ENCODE measurements around the gene PHF2. TPM values are rescaled to one million over a fixed set of nuclear protein-coding genes. Genes with fewer than 3 reads are reported as not detected.

PHF2 gene
- 18.9 TPM for total RNA-seq

DNA sequence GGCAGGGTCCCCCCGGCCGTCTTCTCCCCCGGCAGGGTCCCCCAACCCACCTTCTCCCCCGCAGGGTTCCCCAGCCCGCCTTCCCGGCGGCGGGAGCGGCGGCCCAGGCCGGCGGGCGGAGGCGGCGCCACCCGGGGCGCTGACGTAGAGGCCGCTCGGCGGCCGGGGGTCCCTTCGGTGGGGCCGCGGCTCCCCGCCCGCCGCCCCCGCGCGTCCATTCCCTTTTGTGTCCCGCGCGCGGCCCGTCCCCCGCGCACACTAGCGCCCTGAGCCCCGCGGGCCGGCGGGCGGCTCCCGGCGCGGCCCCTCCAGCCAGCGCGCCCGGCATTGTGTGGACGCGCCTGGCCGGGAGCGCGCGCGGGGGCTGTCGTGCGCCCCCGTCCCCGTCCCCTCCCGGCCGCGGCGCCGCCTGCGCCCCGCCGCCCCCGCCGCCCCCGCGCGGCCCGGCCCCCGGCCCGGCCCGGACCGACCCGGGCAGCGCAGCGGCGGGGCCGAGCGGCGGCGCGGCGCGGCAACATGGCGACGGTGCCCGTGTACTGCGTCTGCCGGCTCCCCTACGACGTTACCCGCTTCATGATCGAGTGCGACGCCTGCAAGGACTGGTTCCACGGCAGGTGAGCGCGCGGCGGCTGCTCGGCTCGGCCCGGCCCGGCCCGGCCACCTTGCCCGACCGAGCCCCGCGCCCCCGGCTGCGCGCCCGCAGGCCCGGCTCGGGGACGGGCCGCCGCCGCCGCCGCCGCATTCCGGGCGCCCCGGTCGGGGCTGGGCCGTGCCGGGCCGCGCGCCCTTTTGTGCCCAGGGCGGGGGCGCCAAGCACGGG lies at the start of gene PHF2:
TSS of gene PHF2 (plus strand) at position 327 of the 820 bp plus-strand sequence. CDS start at position 517, 190 bp downstream.
- H3K9me3 ChIP-seq (ENCODE audit: low read depth, low read length): no peaks in the 10 kb centered on the region
- H3K4me1 ChIP-seq (ENCODE audit: insufficient read depth, low read length): peaks cover 31% of the 10 kb centered on the region
- peak within 1 kb of the TSS; percentile 57 for H3K4me3 ChIP-seq (ENCODE audit: low read length)
- no peaks in the 10 kb centered on the region for H3K27me3 ChIP-seq (ENCODE audit: insufficient read depth, low read length)

DNA sequence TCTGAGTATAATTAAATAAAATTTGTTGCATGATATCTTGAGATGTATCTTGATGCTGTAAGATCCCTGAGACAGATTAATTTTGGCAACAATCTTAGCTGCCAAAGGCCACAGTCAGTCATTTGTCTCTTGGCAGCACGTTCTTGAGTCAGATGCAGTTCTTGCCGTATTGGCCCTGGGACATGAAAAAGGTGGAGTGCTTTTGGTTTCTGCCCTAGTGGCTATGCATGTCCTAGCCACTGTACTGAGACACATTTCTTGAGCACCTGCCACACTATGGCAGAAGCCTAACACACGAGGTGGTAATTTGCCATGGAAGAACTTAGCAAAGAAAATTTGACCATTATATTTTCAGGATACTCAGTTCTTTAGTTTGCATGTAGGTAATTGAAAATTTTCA lies 45.0 kb upstream of the PHF2 start:
- Histone ChIP-seq H3K4me3 (ENCODE audit: low read length) (no peak overlapping the region), H3K4me1 (ENCODE audit: insufficient read depth, low read length) (no peaks in the 10 kb centered on the region), H3K27me3 (ENCODE audit: insufficient read depth, low read length) (no peaks in the 10 kb centered on the region), H3K9me3 (ENCODE audit: low read depth, low read length) (no peaks in the 10 kb centered on the region)

GRCh38 chr9:93532141-93532540 lies 44.2 kb upstream of the PHF2 start:
- no peaks in the 10 kb centered on the region for H3K27me3 ChIP-seq (ENCODE audit: insufficient read depth, low read length)
- H3K9me3 ChIP-seq (ENCODE audit: low read depth, low read length): no peaks in the 10 kb centered on the region
- H3K4me3 ChIP-seq (ENCODE audit: low read length): no peak overlapping the region
- H3K4me1 ChIP-seq (ENCODE audit: insufficient read depth, low read length): no peaks in the 10 kb centered on the region

DNA sequence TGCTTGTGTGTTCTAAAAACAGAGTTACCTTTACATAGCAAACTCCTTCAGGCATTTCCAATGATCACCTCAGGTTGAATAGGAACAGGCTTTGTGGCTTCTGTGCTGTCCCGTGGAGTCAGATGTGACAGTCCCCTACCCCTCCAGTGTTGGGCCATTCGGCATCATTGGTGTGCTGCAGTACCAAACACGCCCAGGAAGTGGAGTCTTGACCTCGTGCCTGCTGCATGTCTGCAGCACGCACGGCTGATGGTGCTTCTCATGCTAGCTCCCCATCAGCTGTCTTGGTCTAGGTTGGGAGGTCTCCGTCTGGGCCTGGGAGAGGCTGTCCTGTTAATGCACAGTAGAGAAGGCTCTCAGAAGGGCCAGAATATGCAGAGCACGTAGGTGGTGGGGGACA lies 42.5 kb upstream of the PHF2 start:
- Histone ChIP-seq H3K9me3 (ENCODE audit: low read depth, low read length) (no peaks in the 10 kb centered on the region), H3K27me3 (ENCODE audit: insufficient read depth, low read length) (no peaks in the 10 kb centered on the region), H3K4me1 (ENCODE audit: insufficient read depth, low read length) (no peaks in the 10 kb centered on the region), H3K4me3 (ENCODE audit: low read length) (no peak overlapping the region)

DNA sequence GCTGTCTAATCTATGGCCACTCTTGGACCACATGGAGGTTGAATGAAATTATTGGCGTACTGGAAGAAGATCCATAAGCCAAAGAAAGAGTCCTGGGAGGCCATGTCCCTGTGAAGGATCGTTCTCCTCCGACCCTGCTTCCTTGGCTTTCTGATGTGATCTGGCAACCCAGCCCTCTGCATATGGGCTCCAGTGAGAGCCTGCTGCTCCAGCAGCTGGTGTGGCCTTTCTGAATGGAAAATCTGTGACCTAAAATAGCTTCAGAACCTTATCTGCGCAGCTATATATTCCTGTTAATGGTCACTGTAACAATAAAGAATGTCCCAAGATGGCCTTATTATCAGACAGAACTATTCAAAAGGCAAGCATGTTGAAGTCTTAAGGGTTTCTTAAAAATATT lies 40.2 kb upstream of the PHF2 start:
- Histone ChIP-seq H3K27me3 (ENCODE audit: insufficient read depth, low read length) (no peaks in the 10 kb centered on the region), H3K4me1 (ENCODE audit: insufficient read depth, low read length) (no peaks in the 10 kb centered on the region), H3K9me3 (ENCODE audit: low read depth, low read length) (no peaks in the 10 kb centered on the region), H3K4me3 (ENCODE audit: low read length) (no peak overlapping the region)

GRCh38 chr9:93536874-93537273 lies 39.5 kb upstream of the PHF2 start:
- Histone ChIP-seq H3K27me3 (ENCODE audit: insufficient read depth, low read length) (no peaks in the 10 kb centered on the region), H3K9me3 (ENCODE audit: low read depth, low read length) (no peaks in the 10 kb centered on the region), H3K4me1 (ENCODE audit: insufficient read depth, low read length) (no peaks in the 10 kb centered on the region)

DNA sequence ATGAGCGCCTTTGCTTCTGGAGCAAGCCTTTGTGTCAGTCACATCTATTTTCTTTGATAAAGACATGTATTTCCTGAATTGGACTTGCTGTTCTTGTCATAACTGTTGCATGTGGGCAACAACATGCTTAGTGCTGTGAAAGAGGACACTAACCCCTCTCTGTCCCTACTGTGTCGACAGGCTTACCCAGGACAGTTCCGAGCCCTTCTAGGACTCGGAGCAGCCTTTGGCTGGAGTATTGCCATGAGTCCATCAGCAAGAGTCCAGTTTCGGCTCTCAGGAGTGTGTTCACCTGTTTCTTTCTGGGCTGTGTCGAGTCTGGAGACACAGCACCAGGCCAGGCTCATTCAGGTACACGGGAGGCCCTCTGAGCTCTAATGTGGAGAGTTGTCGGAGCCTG lies 36.1 kb upstream of the PHF2 start:
- H3K4me1 ChIP-seq (ENCODE audit: insufficient read depth, low read length): no peaks in the 10 kb centered on the region
- H3K9me3 ChIP-seq (ENCODE audit: low read depth, low read length): no peaks in the 10 kb centered on the region
- no peak overlapping the region for H3K4me3 ChIP-seq (ENCODE audit: low read length)
- H3K27me3 ChIP-seq (ENCODE audit: insufficient read depth, low read length): no peaks in the 10 kb centered on the region

More at GRCh38 chr9:93536874-93537273, 39.5 kb upstream of the PHF2 start:
- H3K4me3 ChIP-seq (ENCODE audit: low read length): no peak overlapping the region

GRCh38 chr9:93541005-93541404 lies 35.4 kb upstream of the PHF2 start:
- no peaks in the 10 kb centered on the region for H3K27me3 ChIP-seq (ENCODE audit: insufficient read depth, low read length)

DNA sequence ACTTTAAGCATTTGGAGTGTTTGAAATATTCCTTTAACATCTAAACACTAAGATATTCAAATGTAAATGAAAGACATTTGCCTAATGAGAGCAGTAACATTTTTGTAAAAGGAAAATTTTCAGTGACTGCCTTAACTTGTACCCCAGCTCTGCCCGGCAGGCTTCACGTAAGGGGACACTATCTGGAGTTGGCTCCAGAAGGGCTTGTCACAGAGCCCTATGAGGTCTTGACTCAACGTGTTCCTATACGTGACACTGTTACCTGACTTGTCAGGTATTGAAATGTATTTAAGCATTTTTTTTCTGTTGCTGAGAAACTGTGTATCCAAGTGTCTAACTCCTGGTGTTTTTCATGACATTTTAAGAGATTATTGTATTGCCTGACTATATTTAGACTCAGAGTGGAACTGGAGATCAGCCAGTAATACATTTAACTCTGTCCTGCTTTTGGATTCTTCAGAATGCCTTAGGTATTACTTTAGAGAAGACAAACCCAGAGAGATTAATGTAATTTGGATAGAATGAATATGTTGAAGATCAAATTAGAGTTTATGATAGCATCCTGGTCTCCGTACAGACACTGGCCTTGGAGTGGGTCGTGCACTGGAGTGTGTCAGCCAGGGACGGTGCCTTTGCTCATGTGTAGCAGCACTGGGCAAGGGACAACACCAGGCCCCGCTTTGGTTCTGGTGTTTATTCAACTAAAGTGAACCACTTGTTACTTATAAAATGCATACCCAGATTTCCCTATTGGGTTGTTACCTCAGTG lies 34.6 kb upstream of the PHF2 start:
- Histone ChIP-seq H3K4me3 (ENCODE audit: low read length) (no peak overlapping the region), H3K9me3 (ENCODE audit: low read depth, low read length) (no peaks in the 10 kb centered on the region), H3K4me1 (ENCODE audit: insufficient read depth, low read length) (no peaks in the 10 kb centered on the region), H3K27me3 (ENCODE audit: insufficient read depth, low read length) (no peaks in the 10 kb centered on the region)

More at GRCh38 chr9:93541005-93541404, 35.4 kb upstream of the PHF2 start:
- H3K9me3 ChIP-seq (ENCODE audit: low read depth, low read length): no peaks in the 10 kb centered on the region
- H3K4me3 ChIP-seq (ENCODE audit: low read length): no peak overlapping the region
- H3K4me1 ChIP-seq (ENCODE audit: insufficient read depth, low read length): no peaks in the 10 kb centered on the region

GRCh38 chr9:93543117-93543516 lies 33.3 kb upstream of the PHF2 start:
- no peaks in the 10 kb centered on the region for H3K9me3 ChIP-seq (ENCODE audit: low read depth, low read length)

GRCh38 chr9:93546356-93546755 lies 30.0 kb upstream of the PHF2 start:
- Histone ChIP-seq H3K4me1 (ENCODE audit: insufficient read depth, low read length) (no peaks in the 10 kb centered on the region), H3K27me3 (ENCODE audit: insufficient read depth, low read length) (no peaks in the 10 kb centered on the region), H3K9me3 (ENCODE audit: low read depth, low read length) (no peaks in the 10 kb centered on the region), H3K4me3 (ENCODE audit: low read length) (no peak overlapping the region)

More at GRCh38 chr9:93543117-93543516, 33.3 kb upstream of the PHF2 start:
- H3K27me3 ChIP-seq (ENCODE audit: insufficient read depth, low read length): no peaks in the 10 kb centered on the region
- no peak overlapping the region for H3K4me3 ChIP-seq (ENCODE audit: low read length)
- H3K4me1 ChIP-seq (ENCODE audit: insufficient read depth, low read length): no peaks in the 10 kb centered on the region

GRCh38 chr9:93549611-93550010 lies 26.8 kb upstream of the PHF2 start:
- H3K27me3 ChIP-seq (ENCODE audit: insufficient read depth, low read length): no peaks in the 10 kb centered on the region
- no peak overlapping the region for H3K4me3 ChIP-seq (ENCODE audit: low read length)
- no peaks in the 10 kb centered on the region for H3K9me3 ChIP-seq (ENCODE audit: low read depth, low read length)
- H3K4me1 ChIP-seq (ENCODE audit: insufficient read depth, low read length): no peaks in the 10 kb centered on the region

DNA sequence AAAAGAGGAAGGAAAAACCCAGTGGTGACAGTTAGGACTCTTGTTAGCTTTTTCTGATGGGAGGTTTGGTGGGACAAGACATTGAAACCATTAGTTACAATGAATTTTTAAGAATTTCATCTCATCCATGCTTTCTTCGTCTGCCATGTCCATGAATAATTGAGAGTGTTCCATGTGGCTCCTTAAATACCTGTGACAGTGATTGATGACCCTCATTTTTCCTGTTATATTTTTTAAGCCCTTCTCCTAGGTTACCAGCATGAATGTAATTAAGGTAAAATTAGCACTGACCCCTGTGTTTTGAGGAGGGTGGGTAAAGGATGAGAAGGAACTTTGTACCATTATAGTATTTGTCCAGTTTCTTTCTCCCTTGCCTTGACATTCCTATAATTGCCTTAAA lies 23.5 kb upstream of the PHF2 start:
- Histone ChIP-seq H3K9me3 (ENCODE audit: low read depth, low read length) (no peaks in the 10 kb centered on the region), H3K27me3 (ENCODE audit: insufficient read depth, low read length) (no peaks in the 10 kb centered on the region), H3K4me3 (ENCODE audit: low read length) (no peak overlapping the region), H3K4me1 (ENCODE audit: insufficient read depth, low read length) (no peaks in the 10 kb centered on the region)

DNA sequence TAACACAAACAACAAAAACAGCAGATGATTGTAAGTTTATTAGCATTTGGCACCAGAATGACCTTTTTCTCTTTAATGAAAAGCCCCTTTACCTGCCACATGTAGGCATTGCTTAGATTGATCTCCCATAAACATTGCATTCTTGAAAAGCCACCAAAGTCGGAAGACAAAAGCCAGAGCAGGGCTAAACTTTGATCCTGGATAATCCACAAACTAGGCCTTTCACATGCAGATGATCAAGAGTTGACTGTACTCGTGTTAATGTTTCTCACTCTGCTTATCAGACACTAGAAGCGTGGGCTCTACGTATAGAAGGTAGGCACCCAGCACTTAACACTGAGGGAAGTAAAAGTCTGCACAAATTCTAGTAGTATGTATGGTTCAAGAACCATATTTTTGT lies 21.0 kb upstream of the PHF2 start:
- no peak overlapping the region for H3K4me3 ChIP-seq (ENCODE audit: low read length)
- H3K27me3 ChIP-seq (ENCODE audit: insufficient read depth, low read length): no peaks in the 10 kb centered on the region
- no peaks in the 10 kb centered on the region for H3K9me3 ChIP-seq (ENCODE audit: low read depth, low read length)
- H3K4me1 ChIP-seq (ENCODE audit: insufficient read depth, low read length): no peaks in the 10 kb centered on the region

GRCh38 chr9:93557366-93558137 lies 18.8 kb upstream of the PHF2 start:
- Histone ChIP-seq H3K9me3 (ENCODE audit: low read depth, low read length) (no peaks in the 10 kb centered on the region), H3K27me3 (ENCODE audit: insufficient read depth, low read length) (no peaks in the 10 kb centered on the region), H3K4me3 (ENCODE audit: low read length) (no peak overlapping the region), H3K4me1 (ENCODE audit: insufficient read depth, low read length) (no peaks in the 10 kb centered on the region)
